ENCODE measurements around the gene C16orf86.

The C16orf86 gene

DNA sequence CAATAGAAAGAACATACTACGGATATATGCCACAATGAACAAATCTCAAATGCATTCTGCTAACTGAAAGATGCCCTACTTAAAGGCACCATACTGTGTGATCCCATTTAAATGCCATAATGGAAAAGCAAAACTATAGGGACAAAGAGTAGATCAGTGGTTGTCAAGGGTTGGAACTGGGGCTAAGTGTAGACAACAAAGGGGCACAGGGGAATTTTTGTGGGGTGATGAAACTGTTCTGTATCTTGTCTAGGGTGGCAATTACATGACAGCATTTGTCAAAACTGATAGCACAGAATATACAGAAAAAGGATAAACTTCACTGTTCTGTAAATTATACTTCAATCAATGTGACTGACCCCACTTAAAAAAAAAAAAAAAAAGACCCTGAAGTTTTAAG lies 34.8 kb downstream of the C16orf86 start:
- Histone ChIP-seq H3K4me3 (no peak overlapping the region), H3K27ac (no peak overlapping the region), H3K36me3 (peaks cover 0 to 10% (median 0%) of the 10 kb centered on the region in 3 donors), H3K4me1 (no peaks in the 10 kb centered on the region), H3K9me3 (no peaks in the 10 kb centered on the region), H3K27me3 (no peaks in the 10 kb centered on the region)
- no peak for DNase-seq
- intact Hi-C loops (cut with DNase I; ENCODE audit: low total_unique reads): no loop called here
- TF ChIP-seq, protein P1, sequence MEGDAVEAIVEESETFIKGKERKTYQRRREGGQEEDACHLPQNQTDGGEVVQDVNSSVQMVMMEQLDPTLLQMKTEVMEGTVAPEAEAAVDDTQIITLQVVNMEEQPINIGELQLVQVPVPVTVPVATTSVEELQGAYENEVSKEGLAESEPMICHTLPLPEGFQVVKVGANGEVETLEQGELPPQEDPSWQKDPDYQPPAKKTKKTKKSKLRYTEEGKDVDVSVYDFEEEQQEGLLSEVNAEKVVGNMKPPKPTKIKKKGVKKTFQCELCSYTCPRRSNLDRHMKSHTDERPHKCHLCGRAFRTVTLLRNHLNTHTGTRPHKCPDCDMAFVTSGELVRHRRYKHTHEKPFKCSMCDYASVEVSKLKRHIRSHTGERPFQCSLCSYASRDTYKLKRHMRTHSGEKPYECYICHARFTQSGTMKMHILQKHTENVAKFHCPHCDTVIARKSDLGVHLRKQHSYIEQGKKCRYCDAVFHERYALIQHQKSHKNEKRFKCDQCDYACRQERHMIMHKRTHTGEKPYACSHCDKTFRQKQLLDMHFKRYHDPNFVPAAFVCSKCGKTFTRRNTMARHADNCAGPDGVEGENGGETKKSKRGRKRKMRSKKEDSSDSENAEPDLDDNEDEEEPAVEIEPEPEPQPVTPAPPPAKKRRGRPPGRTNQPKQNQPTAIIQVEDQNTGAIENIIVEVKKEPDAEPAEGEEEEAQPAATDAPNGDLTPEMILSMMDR (IDR thresholded peaks at IDR 0.05): no peak

DNA sequence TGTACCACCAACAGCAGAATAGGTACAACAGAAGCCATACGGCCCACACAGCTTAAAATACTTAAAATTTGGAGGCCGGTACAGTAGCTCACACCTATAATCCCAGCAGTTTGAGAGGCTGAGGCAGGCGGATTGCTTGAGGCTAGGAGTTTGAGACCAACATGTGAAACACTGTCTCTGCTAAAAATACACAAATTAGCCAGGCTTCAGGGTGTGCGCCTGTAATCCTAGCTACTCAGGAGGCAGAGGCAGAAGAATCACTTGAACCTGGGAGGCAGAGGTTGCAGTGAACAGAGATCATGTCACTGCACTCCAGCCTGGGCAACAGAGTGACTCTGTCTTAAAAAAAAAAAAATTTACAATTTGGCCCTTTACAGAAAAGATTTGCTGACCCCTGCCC lies 35.5 kb downstream of the C16orf86 start:
- TF ChIP-seq, protein P1 (IDR thresholded peaks at IDR 0.05): no peak
- intact Hi-C loops (cut with DNase I; ENCODE audit: low total_unique reads): no loop called here

DNA sequence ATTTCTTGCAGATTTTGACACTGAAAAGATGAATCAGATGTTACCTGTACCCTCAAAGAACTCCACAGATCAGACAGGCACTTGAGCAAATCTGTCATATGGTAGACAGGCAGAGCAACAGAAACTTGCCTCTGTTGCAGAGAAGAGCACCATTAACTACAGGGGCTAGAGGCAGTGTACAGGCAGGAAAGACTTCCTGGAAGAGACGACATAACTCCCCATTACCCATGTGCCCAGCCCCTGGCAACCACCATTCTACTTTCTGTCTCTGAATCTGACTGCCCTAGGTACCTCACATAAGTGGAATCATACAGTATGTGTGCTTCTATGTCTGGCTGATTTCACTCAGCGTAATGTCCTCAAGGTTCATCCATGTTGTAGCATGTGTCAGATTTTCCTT lies 37.0 kb downstream of the C16orf86 start:
- no peaks in the 10 kb centered on the region for H3K36me3 ChIP-seq
- DNase-seq: no peak
- H3K27me3 ChIP-seq: no peaks in the 10 kb centered on the region
- H3K4me3 ChIP-seq: no peak overlapping the region
- intact Hi-C loops (cut with DNase I; ENCODE audit: low total_unique reads): no loop called here
- H3K27ac ChIP-seq: no peak overlapping the region
- TF ChIP-seq, protein P1 (IDR thresholded peaks at IDR 0.05): no peak
- H3K4me1 ChIP-seq: no peaks in the 10 kb centered on the region
- no peaks in the 10 kb centered on the region for H3K9me3 ChIP-seq

More for the DNA sequence above, 35.5 kb downstream of the C16orf86 start:
- no peaks in the 10 kb centered on the region for H3K27me3 ChIP-seq
- peaks cover 0 to 10% (median 0%) of the 10 kb centered on the region in 3 donors for H3K36me3 ChIP-seq
- no peak overlapping the region for H3K4me3 ChIP-seq
- no peaks in the 10 kb centered on the region for H3K4me1 ChIP-seq
- DNase-seq: no peak
- no peak overlapping the region for H3K27ac ChIP-seq
- no peaks in the 10 kb centered on the region for H3K9me3 ChIP-seq

DNA sequence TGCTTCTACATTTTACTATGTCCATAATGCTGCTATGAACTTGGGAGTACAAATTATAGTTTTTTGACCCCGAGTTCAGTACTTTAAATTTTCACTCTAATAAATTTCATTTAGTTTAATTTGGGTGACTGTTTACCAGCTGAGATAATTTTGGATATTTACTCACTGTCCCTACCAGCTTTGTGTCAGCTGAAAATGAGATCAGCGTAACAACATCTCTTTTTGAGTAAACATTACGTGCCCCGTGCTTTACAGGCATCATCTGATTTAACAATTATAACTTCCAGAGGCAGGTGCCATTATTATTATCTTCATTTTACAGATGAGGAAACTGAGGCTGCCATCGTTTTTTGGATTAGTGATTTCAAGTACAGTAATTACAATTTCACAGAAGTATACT lies 37.5 kb downstream of the C16orf86 start:
- H3K4me3 ChIP-seq: no peak overlapping the region
- H3K36me3 ChIP-seq: no peaks in the 10 kb centered on the region
- intact Hi-C loops (cut with DNase I; ENCODE audit: low total_unique reads): no loop called here
- no peaks in the 10 kb centered on the region for H3K4me1 ChIP-seq
- DNase-seq: no peak
- no peaks in the 10 kb centered on the region for H3K9me3 ChIP-seq
- TF ChIP-seq, protein P1 (IDR thresholded peaks at IDR 0.05): no peak
- no peaks in the 10 kb centered on the region for H3K27me3 ChIP-seq
- H3K27ac ChIP-seq: no peak overlapping the region

DNA sequence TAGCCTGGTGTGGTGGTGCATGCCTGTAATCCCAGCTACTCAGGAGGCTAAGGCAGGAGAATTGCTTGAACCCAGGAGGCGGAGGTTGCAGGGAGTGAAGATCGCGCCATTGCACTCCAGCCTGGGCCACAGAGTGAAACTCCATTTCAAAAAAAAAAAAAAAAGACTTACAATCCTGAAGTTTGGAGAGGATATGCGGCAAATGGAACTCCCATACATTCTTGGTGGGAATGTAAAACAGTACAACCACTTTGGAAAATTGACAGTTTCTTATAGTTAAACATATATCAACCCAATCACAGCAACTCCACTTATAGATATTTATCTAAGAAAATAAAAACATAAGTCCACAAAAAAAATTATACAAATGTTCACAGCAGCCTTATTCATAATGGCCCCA lies 40.6 kb downstream of the C16orf86 start:
- no peak for DNase-seq

More for the DNA sequence above, 40.6 kb downstream of the C16orf86 start:
- H3K27me3 ChIP-seq: no peaks in the 10 kb centered on the region
- H3K4me3 ChIP-seq: no peak overlapping the region
- H3K4me1 ChIP-seq: no peaks in the 10 kb centered on the region
- intact Hi-C loops (cut with DNase I; ENCODE audit: low total_unique reads): no loop called here
- TF ChIP-seq, protein P1 (IDR thresholded peaks at IDR 0.05): no peak
- no peak overlapping the region for H3K27ac ChIP-seq
- no peaks in the 10 kb centered on the region for H3K36me3 ChIP-seq
- H3K9me3 ChIP-seq: no peaks in the 10 kb centered on the region

Measured in tibial artery (tissue), 4 donors.